ENCODE data around the gene LCT.

DNA sequence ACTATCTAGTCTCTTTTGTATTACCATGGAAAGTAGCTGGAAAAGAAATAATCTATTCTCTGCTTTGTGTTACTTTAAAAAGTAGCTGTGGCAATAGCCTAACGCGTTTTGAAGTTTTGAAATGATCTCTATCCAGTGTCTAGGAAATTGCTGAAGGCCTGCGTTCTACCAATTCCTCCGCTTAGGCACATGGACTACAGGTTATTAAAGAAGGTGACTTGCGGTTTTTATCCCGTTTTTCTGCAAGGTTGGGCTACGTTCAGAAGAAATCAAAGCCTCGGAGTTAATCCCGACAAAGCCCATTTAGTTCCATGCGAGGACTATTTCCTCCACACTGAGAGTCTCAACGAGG is 96.0 kb downstream of the LCT start:
- TF ChIP-seq RXRA (CRISPR knock-in tag; IDR thresholded peaks at IDR 0.05), result no peak
- TF ChIP-seq SP1 (IDR thresholded peaks at IDR 0.05), result no peak
- no peak for TF ChIP-seq SP1 (CRISPR knock-in tag; IDR thresholded peaks at IDR 0.05)
- TF ChIP-seq ZMAT3 (CRISPR knock-in tag; conservative IDR thresholded peaks at IDR 0.05), result no peak
- TF ChIP-seq SOX13 (IDR thresholded peaks at IDR 0.05), result no peak
- TF ChIP-seq SOX13 (CRISPR knock-in tag; conservative IDR thresholded peaks at IDR 0.05 in 1 of 2, IDR thresholded peaks at IDR 0.05 in 1 of 2), result no peak
- no peak for TF ChIP-seq FOSL2 (CRISPR knock-in tag; IDR thresholded peaks at IDR 0.05)
- no peak for TF ChIP-seq POLR2AphosphoS5 (IDR thresholded peaks at IDR 0.05; ENCODE audit: low read depth, low read length)
- TF ChIP-seq SOX5 (CRISPR knock-in tag; IDR thresholded peaks at IDR 0.05; ENCODE audit: borderline replicate concordance), result no peak
- TF ChIP-seq, protein P1, sequence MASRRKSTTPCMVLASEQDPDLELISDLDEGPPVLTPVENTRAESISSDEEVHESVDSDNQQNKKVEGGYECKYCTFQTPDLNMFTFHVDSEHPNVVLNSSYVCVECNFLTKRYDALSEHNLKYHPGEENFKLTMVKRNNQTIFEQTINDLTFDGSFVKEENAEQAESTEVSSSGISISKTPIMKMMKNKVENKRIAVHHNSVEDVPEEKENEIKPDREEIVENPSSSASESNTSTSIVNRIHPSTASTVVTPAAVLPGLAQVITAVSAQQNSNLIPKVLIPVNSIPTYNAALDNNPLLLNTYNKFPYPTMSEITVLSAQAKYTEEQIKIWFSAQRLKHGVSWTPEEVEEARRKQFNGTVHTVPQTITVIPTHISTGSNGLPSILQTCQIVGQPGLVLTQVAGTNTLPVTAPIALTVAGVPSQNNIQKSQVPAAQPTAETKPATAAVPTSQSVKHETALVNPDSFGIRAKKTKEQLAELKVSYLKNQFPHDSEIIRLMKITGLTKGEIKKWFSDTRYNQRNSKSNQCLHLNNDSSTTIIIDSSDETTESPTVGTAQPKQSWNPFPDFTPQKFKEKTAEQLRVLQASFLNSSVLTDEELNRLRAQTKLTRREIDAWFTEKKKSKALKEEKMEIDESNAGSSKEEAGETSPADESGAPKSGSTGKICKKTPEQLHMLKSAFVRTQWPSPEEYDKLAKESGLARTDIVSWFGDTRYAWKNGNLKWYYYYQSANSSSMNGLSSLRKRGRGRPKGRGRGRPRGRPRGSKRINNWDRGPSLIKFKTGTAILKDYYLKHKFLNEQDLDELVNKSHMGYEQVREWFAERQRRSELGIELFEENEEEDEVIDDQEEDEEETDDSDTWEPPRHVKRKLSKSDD (CRISPR knock-in tag; IDR thresholded peaks at IDR 0.05; ENCODE audit: low read depth), result no peak
- no peak for TF ChIP-seq WIZ (CRISPR knock-in tag; IDR thresholded peaks at IDR 0.05)
- no peak for TF ChIP-seq ATF7 (IDR thresholded peaks at IDR 0.05)
- no peak for TF ChIP-seq ATF7 (CRISPR knock-in tag; IDR thresholded peaks at IDR 0.05)
- TF ChIP-seq ZNF629 (CRISPR knock-in tag; conservative IDR thresholded peaks at IDR 0.05), result no peak

Data from HepG2 (cell line).